NCI-H128 (cell line): ENCODE results near the gene VSIG10L.

Experiments
- DNase-seq: peaks from one replicate; lab custom pipeline; 2025; ENCODE audit not compliant: unreplicated experiment; lab: John Stamatoyannopoulos, UW

The VSIG10L gene

GRCh38 chr19:51339313-51339686, 2.6 kb downstream of the VSIG10L start:
- no peak for DNase-seq

- DNase-seq: no peak
Observed at GRCh38 chr19:51338563-51339312, 3.2 kb downstream of the VSIG10L start.

GRCh38 chr19:51337861-51338562, 3.9 kb downstream of the VSIG10L start:
- DNase-seq: no peak

- no peak for DNase-seq
Observed at GRCh38 chr19:51337141-51337860, 4.6 kb downstream of the VSIG10L start.

GRCh38 chr19:51333836-51334460, 8.0 kb downstream of the VSIG10L start:
- no peak for DNase-seq

- DNase-seq: no peak
Observed at GRCh38 chr19:51331716-51332115, 10.2 kb downstream of the VSIG10L start.

- DNase-seq: no peak
Observed at GRCh38 chr19:51331193-51331592, 10.7 kb downstream of the VSIG10L start.

GRCh38 chr19:51330366-51330765, 11.6 kb downstream of the VSIG10L start:
- no peak for DNase-seq

GRCh38 chr19:51329411-51329810, 12.5 kb downstream of the VSIG10L start:
- DNase-seq: no peak

GRCh38 chr19:51327066-51328001, 14.6 kb downstream of the VSIG10L start:
- DNase-seq: no peak

- no peak for DNase-seq
Observed at GRCh38 chr19:51326216-51327065, 15.5 kb downstream of the VSIG10L start.

GRCh38 chr19:51325161-51325976, 16.6 kb downstream of the VSIG10L start:
- DNase-seq: no peak

GRCh38 chr19:51324167-51324481, 17.8 kb downstream of the VSIG10L start:
- DNase-seq: no peak

GRCh38 chr19:51323481-51324166, 18.3 kb downstream of the VSIG10L start:
- no peak for DNase-seq

- no peak for DNase-seq
Observed at GRCh38 chr19:51321799-51322198, 20.1 kb downstream of the VSIG10L start.

- no peak for DNase-seq
Observed at GRCh38 chr19:51320280-51320657, 21.7 kb downstream of the VSIG10L start.

GRCh38 chr19:51319649-51320279, 22.2 kb downstream of the VSIG10L start:
- no peak for DNase-seq
